ENCODE results near the gene KCTD19. TPM values are rescaled to one million over a fixed set of nuclear protein-coding genes. Genes with fewer than 3 reads are reported as not detected.

The KCTD19 gene
- total RNA-seq, 2 donors from 2014 or later: 0.71 to 6.1 TPM

DNA sequence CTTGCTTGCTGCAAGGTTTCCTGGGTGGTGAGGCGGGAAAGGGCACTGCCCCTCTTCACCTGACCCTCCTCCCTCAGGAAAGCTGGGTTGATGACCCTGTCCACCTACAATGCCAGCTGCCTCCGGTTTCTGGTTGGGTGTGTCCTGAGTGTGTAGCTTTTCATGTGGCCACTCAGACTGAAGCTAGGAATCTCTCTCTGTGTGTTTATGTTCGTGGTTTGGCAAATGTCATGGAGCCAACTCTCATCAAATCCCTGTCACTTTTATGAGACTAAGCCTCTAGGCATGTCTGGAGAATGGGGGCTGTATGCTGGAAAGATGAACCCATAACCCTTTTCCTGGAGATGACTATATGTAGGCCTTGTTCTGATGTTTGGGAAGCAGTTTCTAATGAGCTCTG lies 30.1 kb downstream of the KCTD19 start:
- DNase-seq (ENCODE audit: low spot score in 2 of 2): no peak
- Mint-ChIP-seq H3K9me3 (no peaks in the 10 kb centered on the region), H3K36me3 (no peaks in the 10 kb centered on the region), H3K27ac (no peak overlapping the region)
- ATAC-seq: no peak

DNA sequence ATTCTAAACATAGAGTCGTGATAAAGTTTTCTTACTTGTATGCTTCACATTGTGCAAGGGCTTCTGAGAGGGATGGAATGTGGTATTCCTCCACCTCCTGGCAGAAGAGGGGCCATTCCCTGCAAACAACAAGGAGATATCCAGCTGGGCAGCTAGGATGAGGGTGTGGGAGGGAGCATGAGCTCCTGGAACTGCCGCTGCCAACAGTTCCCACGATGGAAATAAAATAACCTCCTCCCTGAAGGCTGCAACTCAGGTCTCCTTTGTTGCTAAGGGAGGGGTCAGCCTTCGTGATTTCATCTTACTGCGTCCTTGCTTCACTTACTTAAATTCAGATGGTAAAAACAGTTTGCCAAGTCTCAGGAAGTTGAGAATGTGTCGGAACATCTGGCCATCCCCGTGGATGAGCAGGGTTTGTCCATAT lies 31.6 kb downstream of the KCTD19 start:
- H3K27ac Mint-ChIP-seq: no peak overlapping the region

DNA sequence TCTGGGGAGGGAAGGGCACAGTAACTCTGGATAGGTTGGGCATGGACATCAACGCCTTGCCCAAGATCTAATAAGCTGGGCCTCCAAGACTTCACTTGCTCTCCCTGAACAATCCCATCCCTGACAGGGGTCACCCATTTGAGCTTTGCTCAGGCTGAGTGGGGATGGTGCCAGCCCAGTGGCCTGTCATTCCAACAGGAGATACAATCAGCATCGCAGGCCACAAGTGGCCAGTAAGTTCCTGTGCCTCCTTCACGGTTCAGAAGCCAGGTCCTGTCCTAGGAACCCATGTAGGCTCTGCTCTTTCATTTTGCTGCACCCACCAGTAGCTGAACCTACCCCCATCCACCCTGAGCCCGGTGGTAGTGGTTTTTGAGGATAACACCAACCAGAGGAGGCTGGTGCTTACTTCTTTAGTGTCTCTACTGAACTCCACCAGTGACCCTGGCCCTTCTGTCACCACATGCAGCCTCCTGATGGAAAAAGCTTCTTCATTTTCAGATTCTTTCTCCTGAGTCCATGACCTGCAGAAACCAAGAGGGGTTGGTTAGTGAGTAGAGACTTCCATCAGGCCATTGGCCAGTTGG lies 32.3 kb downstream of the KCTD19 start:
- H3K9me3 Mint-ChIP-seq: no peaks in the 10 kb centered on the region
- H3K36me3 Mint-ChIP-seq: no peaks in the 10 kb centered on the region
- no peak for DNase-seq (ENCODE audit: low spot score in 2 of 2)
- peak overlapping the region in 1 of 2 donors; percentile 15 for H3K27ac Mint-ChIP-seq
- ATAC-seq: no peak

More for the DNA sequence above, 31.6 kb downstream of the KCTD19 start:
- no peaks in the 10 kb centered on the region for H3K9me3 Mint-ChIP-seq
- H3K36me3 Mint-ChIP-seq: no peaks in the 10 kb centered on the region
- ATAC-seq (no peak), DNase-seq (ENCODE audit: low spot score in 2 of 2) (no peak)

DNA sequence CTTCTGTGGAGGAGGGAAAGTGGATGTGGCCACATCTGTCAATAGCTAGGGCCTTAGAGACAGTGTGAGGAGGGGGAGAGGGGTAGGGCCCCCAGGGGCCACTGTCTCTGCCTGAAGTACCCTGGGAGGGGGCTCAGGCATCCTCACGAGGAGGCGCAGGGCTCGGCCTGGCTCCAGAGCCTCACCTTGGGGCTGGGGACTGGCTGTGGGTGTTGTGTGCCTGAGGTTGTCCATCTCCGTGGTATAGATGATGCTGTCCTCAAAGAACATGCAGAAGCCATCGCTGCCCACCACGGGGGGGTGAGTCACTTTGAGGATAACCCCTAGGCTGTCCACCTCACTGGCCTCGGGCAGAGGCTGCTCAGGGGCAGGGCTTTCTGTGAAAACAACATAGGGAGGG lies 35.1 kb downstream of the KCTD19 start:
- ATAC-seq: no peak
- no peak for DNase-seq (ENCODE audit: low spot score in 2 of 2)
- Mint-ChIP-seq H3K27ac (no peak overlapping the region), H3K36me3 (no peaks in the 10 kb centered on the region), H3K9me3 (no peaks in the 10 kb centered on the region)

DNA sequence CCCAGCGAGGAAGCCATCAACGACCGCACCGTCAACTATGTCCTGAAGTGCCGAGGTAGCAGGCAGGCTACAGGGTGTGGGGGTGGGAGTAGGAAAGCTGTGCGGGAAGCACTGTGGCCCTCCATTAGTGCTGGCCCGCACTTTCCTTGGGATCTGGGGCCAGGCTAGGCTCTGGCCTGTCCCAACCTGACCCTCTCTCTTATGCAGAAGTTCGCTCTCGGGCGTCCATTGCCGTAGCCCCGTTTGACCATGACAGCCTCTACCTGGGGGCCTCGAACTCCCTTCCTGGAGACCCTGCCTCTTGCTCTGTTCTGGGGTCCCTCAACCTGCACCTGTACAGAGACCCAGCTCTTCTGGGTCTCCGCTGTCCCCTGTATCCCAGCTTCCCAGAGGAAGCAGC lies 38.6 kb downstream of the KCTD19 start:
- H3K9me3 Mint-ChIP-seq: no peaks in the 10 kb centered on the region
- ATAC-seq: no peak
- H3K36me3 Mint-ChIP-seq: no peaks in the 10 kb centered on the region
- no peak for DNase-seq (ENCODE audit: low spot score in 2 of 2)
- no peak overlapping the region for H3K27ac Mint-ChIP-seq

DNA sequence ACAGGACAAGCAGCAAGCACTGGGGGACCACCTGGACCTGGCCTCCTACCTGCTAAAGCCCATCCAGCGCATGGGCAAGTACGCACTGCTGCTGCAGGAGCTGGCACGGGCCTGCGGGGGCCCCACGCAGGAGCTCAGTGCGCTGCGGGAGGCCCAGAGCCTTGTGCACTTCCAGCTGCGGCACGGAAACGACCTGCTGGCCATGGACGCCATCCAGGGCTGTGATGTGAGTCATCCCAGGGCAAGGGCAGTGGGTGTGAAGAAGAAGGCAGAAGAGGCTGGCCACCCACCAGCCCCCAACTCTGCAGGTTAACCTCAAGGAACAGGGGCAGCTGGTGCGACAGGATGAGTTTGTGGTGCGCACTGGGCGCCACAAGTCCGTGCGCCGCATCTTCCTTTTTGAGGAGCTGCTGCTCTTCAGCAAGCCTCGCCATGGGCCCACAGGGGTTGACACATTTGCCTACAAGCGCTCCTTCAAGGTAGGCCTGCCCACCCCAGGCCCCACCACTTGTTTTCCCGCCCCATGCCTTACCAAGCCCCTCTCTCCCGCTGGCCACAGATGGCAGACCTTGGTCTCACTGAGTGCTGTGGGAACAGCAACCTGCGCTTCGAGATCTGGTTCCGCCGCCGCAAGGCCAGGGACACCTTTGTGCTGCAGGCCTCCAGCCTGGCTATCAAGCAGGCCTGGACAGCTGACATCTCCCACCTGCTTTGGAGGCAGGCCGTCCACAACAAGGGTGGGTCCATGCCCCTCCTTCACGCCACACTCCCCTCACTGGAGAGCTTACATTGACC lies 39.9 kb downstream of the KCTD19 start:
- Mint-ChIP-seq H3K36me3 (no peaks in the 10 kb centered on the region), H3K9me3 (no peaks in the 10 kb centered on the region), H3K27ac (peak overlapping the region in 1 of 2 donors; percentile 77)
- no peak for DNase-seq (ENCODE audit: low spot score in 2 of 2)
- no peak for ATAC-seq

DNA sequence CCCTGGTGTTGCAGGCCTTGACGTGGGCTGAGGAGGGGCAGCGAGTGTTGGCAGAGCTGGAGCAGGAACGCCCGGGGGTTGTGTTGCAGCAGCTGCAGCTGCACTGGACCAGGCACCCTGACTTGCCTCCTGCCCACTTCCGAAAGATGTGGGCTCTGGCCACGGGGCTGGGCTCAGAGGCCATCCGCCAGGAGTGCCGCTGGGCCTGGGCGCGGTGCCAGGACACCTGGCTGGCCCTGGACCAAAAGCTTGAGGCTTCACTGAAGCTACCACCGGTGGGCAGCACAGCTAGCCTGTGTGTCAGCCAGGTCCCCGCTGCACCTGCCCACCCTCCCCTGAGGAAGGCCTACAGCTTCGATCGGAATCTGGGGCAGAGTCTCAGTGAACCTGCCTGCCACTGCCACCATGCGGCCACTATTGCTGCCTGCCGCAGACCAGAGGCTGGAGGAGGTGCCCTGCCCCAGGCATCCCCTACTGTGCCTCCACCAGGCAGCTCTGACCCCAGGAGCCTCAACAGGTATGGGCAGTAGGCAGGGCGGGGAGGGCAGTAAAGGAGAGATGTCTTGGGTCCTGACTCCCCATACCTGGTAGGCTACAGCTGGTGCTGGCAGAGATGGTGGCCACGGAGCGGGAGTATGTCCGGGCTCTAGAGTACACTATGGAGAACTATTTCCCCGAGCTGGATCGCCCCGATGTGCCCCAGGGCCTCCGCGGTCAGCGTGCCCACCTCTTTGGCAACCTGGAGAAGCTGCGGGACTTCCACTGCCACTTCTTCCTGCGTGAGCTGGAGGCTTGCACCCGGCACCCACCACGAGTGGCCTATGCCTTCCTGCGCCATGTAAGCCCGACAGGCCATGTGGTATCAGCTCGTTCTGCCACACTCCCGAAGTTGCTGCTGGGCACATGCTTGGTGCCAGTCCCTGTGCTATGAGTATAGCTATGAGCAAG lies 41.6 kb downstream of the KCTD19 start:
- no peak for ATAC-seq
- Mint-ChIP-seq H3K36me3 (no peaks in the 10 kb centered on the region), H3K9me3 (no peaks in the 10 kb centered on the region), H3K27ac (peak overlapping the region; percentile 25 to 77)
- no peak for DNase-seq (ENCODE audit: low spot score in 2 of 2)

DNA sequence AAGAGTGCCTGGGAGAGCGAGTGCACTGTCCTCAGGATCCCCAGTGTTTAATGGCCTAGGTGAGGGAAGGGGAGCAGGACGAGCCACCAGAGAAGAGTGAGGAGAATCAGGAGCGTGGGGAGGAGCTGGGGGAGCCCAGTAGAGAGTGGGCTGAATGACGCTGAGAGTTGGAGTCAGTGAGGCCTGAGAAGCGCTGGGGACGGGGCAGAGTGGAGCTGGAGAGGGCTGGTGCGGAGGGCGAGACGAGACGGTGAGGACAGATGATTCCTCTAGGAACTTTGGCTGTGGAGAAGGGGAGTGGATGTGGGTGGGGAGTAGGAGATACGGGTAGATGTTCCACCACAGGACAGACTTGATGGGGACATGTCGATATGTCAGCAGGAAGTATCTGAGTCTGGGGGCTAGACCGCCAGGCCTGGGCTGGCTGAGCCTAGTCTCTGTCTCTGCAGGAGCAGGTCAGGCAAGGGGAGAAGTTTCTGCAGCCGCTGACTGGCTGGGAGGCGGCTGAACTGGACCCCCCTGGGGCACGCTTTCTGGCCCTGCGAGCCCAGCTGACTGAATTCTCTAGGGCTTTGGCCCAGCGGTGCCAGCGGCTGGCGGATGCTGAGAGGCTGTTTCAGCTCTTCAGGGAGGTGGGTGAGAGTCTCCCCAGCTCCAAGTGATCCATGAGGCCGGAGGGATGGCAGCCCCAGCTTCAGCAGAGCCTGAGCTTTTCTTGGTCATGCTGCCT lies 42.5 kb downstream of the KCTD19 start:
- DNase-seq (ENCODE audit: low spot score in 2 of 2) (no peak), ATAC-seq (no peak)
- Mint-ChIP-seq H3K27ac (peak overlapping the region in 1 of 2 donors; percentile 0), H3K9me3 (no peaks in the 10 kb centered on the region), H3K36me3 (no peaks in the 10 kb centered on the region)

DNA sequence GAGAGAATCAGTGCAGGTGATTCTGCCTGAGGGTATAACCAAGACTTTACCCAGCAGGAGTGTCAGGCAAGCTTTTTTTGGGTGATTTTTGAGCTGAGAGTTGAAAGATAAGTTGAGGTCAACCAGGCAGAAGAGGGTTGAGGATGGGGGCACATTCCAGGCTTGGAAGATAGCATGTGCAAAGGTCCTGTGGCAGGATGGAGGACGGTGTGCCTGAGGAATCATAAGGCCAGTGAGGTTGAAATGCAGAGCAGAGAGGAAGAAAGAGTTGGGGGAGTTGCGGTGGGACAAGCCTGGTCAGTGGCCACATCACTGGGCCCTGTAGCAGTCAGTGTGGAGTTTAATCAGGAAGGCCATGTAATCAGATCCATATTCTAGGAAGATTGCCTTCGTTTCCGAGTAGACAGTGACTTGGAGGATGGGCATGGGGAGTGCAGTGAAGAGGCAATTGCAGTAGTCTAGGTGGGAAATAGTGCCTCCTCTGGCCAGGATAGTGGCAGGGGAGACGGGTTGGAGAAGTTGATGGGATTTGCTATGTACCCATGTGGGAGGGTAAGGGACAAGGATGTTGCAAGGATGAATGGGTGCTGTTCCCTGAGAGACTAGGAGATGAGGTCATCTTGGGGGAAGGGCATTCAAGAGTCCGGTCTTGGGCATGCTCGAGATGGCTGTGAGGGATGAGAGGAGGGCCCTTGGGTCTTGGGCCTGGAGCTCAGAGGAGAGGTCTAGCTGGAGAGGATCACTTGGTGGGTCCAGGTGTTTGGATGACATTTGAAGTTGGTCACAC lies 43.3 kb downstream of the KCTD19 start:
- Mint-ChIP-seq H3K36me3 (no peaks in the 10 kb centered on the region), H3K27ac (peak overlapping the region in 1 of 2 donors; percentile 0), H3K9me3 (no peaks in the 10 kb centered on the region)
- ATAC-seq (no peak), DNase-seq (ENCODE audit: low spot score in 2 of 2) (no peak)

DNA sequence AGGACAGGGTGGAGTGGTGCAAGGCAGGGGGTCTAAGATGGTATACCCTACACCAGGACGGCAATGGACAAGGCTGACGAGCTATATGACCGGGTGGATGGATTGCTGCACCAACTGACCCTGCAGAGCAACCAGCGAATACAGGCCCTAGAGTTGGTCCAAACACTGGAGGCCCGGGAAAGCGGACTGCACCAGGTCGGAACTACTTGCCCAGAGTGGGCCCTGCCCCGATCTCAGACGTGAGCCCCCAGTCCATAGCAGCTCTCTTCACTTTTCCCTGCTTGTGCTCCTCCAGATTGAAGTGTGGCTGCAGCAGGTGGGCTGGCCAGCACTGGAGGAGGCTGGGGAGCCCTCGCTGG lies 44.1 kb downstream of the KCTD19 start:
- Mint-ChIP-seq H3K36me3 (no peaks in the 10 kb centered on the region), H3K9me3 (no peaks in the 10 kb centered on the region), H3K27ac (no peak overlapping the region)
- no peak for DNase-seq (ENCODE audit: low spot score in 2 of 2)
- ATAC-seq: no peak

DNA sequence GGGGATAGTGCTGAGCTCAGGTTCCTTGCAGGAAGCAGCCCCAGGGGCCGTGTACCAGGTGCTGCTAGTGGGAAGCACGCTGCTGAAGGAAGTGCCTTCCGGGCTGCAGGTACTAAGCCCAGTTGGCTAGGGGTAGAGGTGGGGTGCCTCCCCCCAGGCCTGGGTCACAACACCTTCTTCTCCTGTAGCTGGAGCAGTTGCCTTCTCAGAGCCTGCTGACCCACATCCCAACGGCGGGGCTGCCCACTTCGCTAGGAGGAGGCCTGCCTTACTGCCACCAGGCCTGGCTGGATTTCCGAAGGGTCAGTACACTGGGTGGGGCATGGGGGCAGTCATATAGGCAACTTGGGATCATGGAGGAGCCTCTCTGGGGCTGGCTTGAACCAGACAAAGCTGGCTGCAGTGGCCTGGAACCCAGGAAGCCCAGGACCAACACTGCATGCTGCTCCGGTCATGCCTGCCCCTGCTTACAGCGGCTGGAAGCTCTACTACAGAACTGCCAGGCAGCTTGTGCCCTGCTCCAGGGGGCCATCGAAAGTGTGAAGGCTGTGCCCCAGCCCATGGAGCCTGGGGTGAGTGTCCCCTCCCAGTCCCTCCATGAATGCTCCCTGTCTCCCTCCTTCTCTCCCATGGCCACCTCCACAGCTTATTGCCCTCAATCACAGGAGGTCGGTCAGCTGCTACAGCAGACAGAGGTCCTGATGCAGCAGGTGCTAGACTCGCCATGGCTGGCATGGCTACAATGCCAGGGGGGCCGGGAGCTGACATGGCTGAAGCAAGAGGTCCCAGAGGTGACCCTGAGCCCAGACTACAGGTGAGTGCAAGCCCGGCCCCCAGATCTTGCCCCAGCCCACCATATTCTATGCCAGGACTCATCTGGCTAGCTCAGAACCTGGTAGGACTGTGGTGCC lies 44.8 kb downstream of the KCTD19 start:
- peak overlapping the region in 1 of 2 donors; percentile 42 for H3K27ac Mint-ChIP-seq
- H3K9me3 Mint-ChIP-seq: no peaks in the 10 kb centered on the region
- DNase-seq (ENCODE audit: low spot score in 2 of 2): no peak
- peaks cover 0 to 1% of the 10 kb centered on the region in 2 donors for H3K36me3 Mint-ChIP-seq
- ATAC-seq: no peak

DNA sequence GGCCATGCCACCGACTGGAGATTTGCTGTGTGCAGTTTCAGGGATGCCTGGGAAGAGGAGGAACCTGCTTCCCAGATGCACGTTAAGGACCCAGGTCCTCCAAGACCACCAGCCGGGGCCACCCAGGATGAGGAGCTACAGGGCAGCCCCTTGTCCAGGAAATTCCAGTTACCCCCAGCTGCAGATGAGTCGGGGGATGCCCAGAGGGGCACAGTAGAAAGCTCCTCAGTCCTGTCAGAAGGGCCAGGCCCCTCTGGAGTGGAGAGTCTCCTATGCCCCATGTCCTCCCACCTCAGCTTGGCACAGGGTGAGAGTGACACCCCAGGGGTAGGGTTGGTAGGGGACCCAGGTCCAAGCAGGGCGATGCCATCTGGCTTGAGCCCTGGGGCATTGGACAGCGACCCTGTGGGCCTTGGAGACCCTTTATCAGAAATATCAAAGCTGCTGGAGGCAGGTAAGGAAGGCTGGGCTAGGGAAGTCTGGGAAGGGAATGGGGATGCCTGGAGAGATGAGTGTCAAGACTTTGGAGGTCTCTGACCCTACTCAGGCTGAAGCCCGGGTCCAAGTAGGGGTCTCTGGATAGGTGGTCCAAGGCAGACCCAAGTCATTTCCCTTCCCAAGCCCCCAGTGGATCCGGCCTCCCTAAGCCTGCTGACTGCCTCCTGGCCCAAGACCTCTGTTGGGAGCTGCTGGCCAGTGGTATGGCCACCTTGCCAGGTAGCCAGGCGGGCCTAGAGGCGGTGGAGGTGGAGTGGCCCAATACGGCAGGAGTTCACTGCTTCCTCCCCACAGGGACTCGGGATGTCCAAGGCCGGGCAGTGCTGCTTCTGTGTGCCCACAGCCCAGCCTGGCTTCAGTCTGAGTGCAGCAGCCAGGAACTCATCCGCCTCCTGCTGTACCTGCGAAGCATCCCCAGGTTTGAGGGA lies 46.2 kb downstream of the KCTD19 start:
- Mint-ChIP-seq H3K27ac (peak overlapping the region; percentile 31 to 68), H3K36me3 (peaks cover 0 to 10% of the 10 kb centered on the region in 2 donors), H3K9me3 (no peaks in the 10 kb centered on the region)
- no peak for ATAC-seq
- DNase-seq (ENCODE audit: low spot score in 2 of 2): no peak

DNA sequence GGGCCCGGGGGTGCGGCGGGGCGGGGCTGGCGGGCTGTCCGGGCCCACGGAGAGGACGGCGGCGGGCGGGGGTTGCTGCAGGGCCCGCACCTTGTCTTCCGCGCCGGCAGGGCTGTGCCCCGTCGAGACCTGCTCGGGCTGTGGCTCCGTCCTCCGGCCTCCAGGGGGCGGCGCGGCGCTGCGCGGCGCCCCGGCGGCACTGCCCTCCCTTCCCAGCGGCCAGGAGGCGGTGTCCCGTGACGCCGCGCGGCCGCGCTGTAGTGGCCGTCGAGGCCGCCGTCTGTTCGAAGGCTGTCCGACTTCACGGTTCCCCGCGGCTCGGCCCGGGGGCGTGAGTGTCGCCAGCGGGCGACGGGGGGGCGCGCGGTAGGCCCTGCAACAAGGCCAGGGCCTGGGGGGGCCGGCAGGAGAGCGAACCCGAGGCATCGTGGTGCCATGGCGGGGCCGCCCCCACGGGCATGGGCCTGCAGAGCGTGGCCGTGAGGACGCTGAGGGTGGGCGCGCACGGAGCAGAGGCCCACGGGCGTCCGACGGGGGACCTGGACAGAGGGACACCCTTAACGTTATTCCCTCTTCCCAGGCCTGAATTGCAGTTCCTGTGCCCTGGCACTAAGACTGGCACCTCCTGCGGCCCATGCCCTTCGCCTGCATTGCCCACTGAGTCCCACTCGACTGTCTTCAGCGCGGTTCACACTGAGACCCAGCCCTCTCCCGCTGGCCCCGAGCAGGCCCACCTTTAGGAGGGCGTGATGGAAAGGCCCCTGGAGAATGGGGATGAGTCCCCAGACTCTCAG lies 47.0 kb downstream of the KCTD19 start, which contains the start of gene PLEKHG4:
TSS of gene PLEKHG4 (plus strand) at position 237 of the 794 bp plus-strand sequence. CDS start at position 750, 513 bp downstream.
- Mint-ChIP-seq H3K27ac (peak within 1 kb of the TSS; percentile 90 to 94), H3K9me3 (no peaks in the 10 kb centered on the region)
- peak; percentile 88 to 94 for ATAC-seq

More for the DNA sequence above, 47.0 kb downstream of the KCTD19 start, which contains the start of gene PLEKHG4:
- H3K36me3 Mint-ChIP-seq: peaks cover 0 to 12% of the 10 kb centered on the region in 2 donors
- DNase-seq (ENCODE audit: low spot score in 2 of 2): peak; percentile 84 to 89

Measured in activated naive CD4-positive, alpha-beta T cell treated with anti-CD3 and anti-CD28 coated beads, Interleukin-2, amount 50 U/mL, for 72 hours (primary cell).